Panc1 (cell line): ENCODE measurements around the gene GDPD5.

Source experiments
- CTCF ChIP-seq: fragments of 450-650 bp; IDR thresholded peaks from 2 replicates; pipeline ENCODE4 v1.5.1; 2017; ENCODE audit warnings: mild to moderate bottlenecking
- POLR2AphosphoS5 ChIP-seq: IDR thresholded peaks from 2 replicates; pipeline ENCODE4 v1.6.1; 2012; ENCODE audit warnings: mild to moderate bottlenecking, low read depth, low read length, moderate library complexity
- REST ChIP-seq, 2 experiments: IDR thresholded peaks; 2 replicates each; pipeline ENCODE4 v1.6.1; 2011 to 2012; ENCODE audit warnings: low read depth in 2 of 2, control low read depth in 1 of 2, low read length in 1 of 2, mild to moderate bottlenecking in 1 of 2, moderate library complexity in 1 of 2; ENCODE audit not compliant: insufficient read depth in 1 of 2
- SIN3A ChIP-seq: IDR thresholded peaks from 2 replicates; pipeline ENCODE4 v1.6.1; 2012; ENCODE audit warnings: low read depth, mild to moderate bottlenecking, low read length, moderate library complexity, borderline replicate concordance; ENCODE audit not compliant: insufficient read depth
- TCF7L2 ChIP-seq: IDR thresholded peaks from 2 replicates; pipeline ENCODE4 v1.6.1; 2011; ENCODE audit warnings: mild to moderate bottlenecking, low read depth, low read length, inconsistent platforms

- TF ChIP-seq CTCF (no peak), POLR2AphosphoS5 (no peak), REST (IDR thresholded peaks at IDR 0.05; ENCODE audit: insufficient read depth in 1 of 2, low read depth in 2 of 2, low read length in 1 of 2) (no peak), TCF7L2 (no peak), SIN3A (no peak)
Observed at GRCh38 chr11:75535071-75535470, 9.3 kb upstream of the GDPD5 start.
